Mesendoderm (in vitro differentiated cells): ENCODE results near the gene ARMC3.

Experiments used
- DNase-seq: peaks from one replicate; pipeline ENCODE4 v3.0.0; 2013
- H2AK5ac ChIP-seq: 2 replicates; pipeline ENCODE4 v1.6.1; 2013; ENCODE audit warnings: low read length, inconsistent platforms
- H2BK120ac ChIP-seq: 2 replicates; pipeline ENCODE4 v1.6.1; 2013; ENCODE audit warnings: low read depth, mild to moderate bottlenecking, low read length, moderate library complexity, mixed read lengths
- H2BK15ac ChIP-seq: replicated peaks from 2 replicates; pipeline ENCODE4 v1.6.1; 2013; ENCODE audit warnings: low read depth, mild to moderate bottlenecking, moderate library complexity
- H2BK5ac ChIP-seq: 2 replicates; pipeline ENCODE4 v1.6.1; 2013; ENCODE audit warnings: low read length, inconsistent platforms
- H3K18ac ChIP-seq: 2 replicates; pipeline ENCODE4 v1.6.1; 2013; ENCODE audit warnings: mild to moderate bottlenecking, low read length, mixed read lengths
- H3K23ac ChIP-seq: one replicate; pipeline ENCODE4 v1.6.1; 2013; ENCODE audit warnings: low read length
- H3K27ac ChIP-seq: 2 replicates; pipeline ENCODE4 v1.5.1; 2013; ENCODE audit warnings: low read depth, mild to moderate bottlenecking, inconsistent platforms, low read length, moderate library complexity
- H3K27me3 ChIP-seq: 2 replicates; pipeline ENCODE4 v1.6.1; 2013; ENCODE audit warnings: low read length, control low read depth, mild to moderate bottlenecking, inconsistent platforms; ENCODE audit not compliant: insufficient read depth, poor library complexity
- H3K36me3 ChIP-seq: 2 replicates; pipeline ENCODE4 v1.6.1; 2013; ENCODE audit warnings: low read length, inconsistent platforms; ENCODE audit not compliant: control insufficient read depth, insufficient read depth
- H3K4ac ChIP-seq: one replicate; pipeline ENCODE4 v1.6.1; 2013; ENCODE audit warnings: low read depth, mild to moderate bottlenecking, low read length, moderate library complexity
- H3K4me1 ChIP-seq: 2 replicates; pipeline ENCODE4 v1.6.1; 2013; ENCODE audit warnings: low read depth, low read length, inconsistent platforms; ENCODE audit not compliant: control insufficient read depth
- H3K4me2 ChIP-seq: 2 replicates; pipeline ENCODE4 v1.6.1; 2013; ENCODE audit warnings: low read length
- H3K4me3 ChIP-seq: 2 replicates; pipeline ENCODE4 v1.5.1; 2013; ENCODE audit warnings: mild to moderate bottlenecking, low read length
- H3K56ac ChIP-seq: one replicate; pipeline ENCODE4 v1.6.1; 2013; ENCODE audit warnings: low read length
- H3K79me1 ChIP-seq: 2 replicates; pipeline ENCODE4 v1.6.1; 2013; ENCODE audit warnings: low read length, inconsistent platforms
- H3K79me2 ChIP-seq: 2 replicates; pipeline ENCODE4 v1.6.1; 2013; ENCODE audit warnings: mild to moderate bottlenecking, low read length; ENCODE audit not compliant: control insufficient read depth, insufficient read depth
- H3K9ac ChIP-seq: 2 replicates; pipeline ENCODE4 v1.6.1; 2013; ENCODE audit warnings: low read length, inconsistent platforms
- H4K5ac ChIP-seq: one replicate; pipeline ENCODE4 v1.6.1; 2013; ENCODE audit warnings: low read length
- H4K8ac ChIP-seq: one replicate; pipeline ENCODE4 v1.6.1; 2013; ENCODE audit warnings: low read depth, mild to moderate bottlenecking, control low read depth, low read length, moderate library complexity
- WGBS: extraction: QIAGEN DNeasy Blood & Tissue Kit; methylation state at CpG from one replicate; pipeline ENCODE4 v1.1.7; 2013; ENCODE audit warnings: low lambda C conversion rate, missing lambda C conversion rate; ENCODE audit not compliant: insufficient coverage; ENCODE audit errors: extremely low coverage; 5-methylcytosine and 5-hydroxymethylcytosine counted together

The ARMC3 gene

DNA sequence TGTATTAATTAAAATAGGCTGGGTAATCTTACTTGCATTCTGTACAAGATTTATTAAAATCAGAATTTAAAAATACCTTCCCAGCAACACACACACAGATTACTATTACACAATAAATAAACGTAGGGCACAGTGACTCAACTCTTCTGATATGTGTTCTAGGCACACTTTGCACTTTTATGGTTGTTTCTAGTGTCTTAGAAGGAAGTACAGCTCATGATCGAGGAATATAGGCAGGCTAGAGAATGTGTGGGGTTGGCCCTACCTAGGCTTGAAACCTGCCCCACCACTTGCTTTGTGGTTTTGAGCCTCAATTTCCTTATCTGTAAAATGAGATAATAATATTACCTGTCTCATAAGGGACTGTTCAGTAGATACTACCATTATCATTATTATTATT, 30.5 kb downstream of the ARMC3 start:
- Histone ChIP-seq H2AK5ac (no peak overlapping the region), H3K18ac (no peak overlapping the region), H3K36me3 (no peaks in the 10 kb centered on the region), H2BK15ac (no peak overlapping the region), H3K23ac (no peak overlapping the region), H3K27me3 (no peaks in the 10 kb centered on the region), H3K27ac (no peak overlapping the region), H3K79me2 (no peaks in the 10 kb centered on the region), H3K4me1 (no peaks in the 10 kb centered on the region), H3K4me3 (no peak overlapping the region), H2BK5ac (no peak overlapping the region), H3K56ac (no peak overlapping the region), H3K9ac (no peak overlapping the region), H2BK120ac (no peak overlapping the region), H3K79me1 (no peaks in the 10 kb centered on the region), H3K4me2 (no peak overlapping the region), H4K8ac (no peak overlapping the region), H4K5ac (no peak overlapping the region), H3K4ac (no peak overlapping the region)
- no peak for DNase-seq
- no CpG with 5 or more reads among the region's 2 CpGs for WGBS

DNA sequence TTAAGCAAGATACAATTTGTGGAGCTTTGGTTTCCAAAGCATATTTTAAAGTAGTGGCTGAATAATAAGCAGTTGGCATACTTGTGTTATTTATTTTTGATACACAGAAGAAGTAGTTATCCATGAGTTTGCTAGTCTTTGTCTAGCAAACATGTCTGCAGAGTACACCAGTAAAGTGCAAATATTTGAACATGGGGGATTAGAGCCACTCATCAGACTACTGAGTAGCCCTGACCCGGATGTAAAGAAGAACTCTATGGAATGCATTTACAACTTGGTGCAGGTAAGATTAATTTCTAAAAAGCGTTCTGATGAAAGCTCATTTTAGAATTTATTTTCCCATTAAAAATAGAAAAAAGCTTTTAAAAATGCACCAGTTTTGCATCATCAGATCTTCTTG, 31.4 kb downstream of the ARMC3 start:
- H3K27me3 ChIP-seq: no peaks in the 10 kb centered on the region
- no CpG with 5 or more reads among the region's 2 CpGs for whole genome bisulfite sequencing
- H3K56ac ChIP-seq: no peak overlapping the region
- no peak overlapping the region for H2BK120ac ChIP-seq
- no peaks in the 10 kb centered on the region for H3K36me3 ChIP-seq
- H2BK5ac ChIP-seq: no peak overlapping the region
- H4K5ac ChIP-seq: no peak overlapping the region
- no peak overlapping the region for H2BK15ac ChIP-seq
- H4K8ac ChIP-seq: no peak overlapping the region
- no peaks in the 10 kb centered on the region for H3K79me1 ChIP-seq
- no peaks in the 10 kb centered on the region for H3K4me1 ChIP-seq
- H2AK5ac ChIP-seq: no peak overlapping the region
- no peak for DNase-seq
- no peak overlapping the region for H3K4me2 ChIP-seq
- no peak overlapping the region for H3K23ac ChIP-seq
- no peak overlapping the region for H3K9ac ChIP-seq
- no peak overlapping the region for H3K18ac ChIP-seq
- H3K4me3 ChIP-seq: no peak overlapping the region
- no peaks in the 10 kb centered on the region for H3K79me2 ChIP-seq
- no peak overlapping the region for H3K27ac ChIP-seq
- no peak overlapping the region for H3K4ac ChIP-seq

DNA sequence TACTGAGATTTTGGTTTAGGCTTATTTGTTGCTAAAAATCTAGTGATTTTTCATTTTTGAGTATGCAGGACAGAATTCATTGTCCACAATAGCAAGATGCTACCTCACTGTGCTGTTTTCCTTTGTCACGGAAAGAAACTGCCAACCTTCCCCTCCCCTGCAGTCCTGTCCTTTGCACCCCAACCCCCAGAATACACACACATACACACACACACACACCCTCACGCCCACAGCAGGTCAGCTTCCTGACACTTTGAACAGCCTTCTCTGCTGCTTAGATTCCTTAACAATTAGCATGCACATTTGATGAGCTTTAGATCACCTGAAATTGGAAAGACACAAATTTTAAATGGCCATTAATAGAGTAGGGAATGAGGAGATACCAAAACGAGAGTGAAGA, 32.1 kb downstream of the ARMC3 start:
- no peak overlapping the region for H2BK15ac ChIP-seq
- H3K27me3 ChIP-seq: no peaks in the 10 kb centered on the region
- no peak overlapping the region for H3K4me2 ChIP-seq
- no peak overlapping the region for H3K4me3 ChIP-seq
- no peak overlapping the region for H3K4ac ChIP-seq
- no peak overlapping the region for H4K8ac ChIP-seq
- H3K4me1 ChIP-seq: no peaks in the 10 kb centered on the region
- no peak overlapping the region for H4K5ac ChIP-seq
- no peak overlapping the region for H2BK5ac ChIP-seq
- WGBS: no CpG with 5 or more reads among the region's 3 CpGs
- H2AK5ac ChIP-seq: no peak overlapping the region
- DNase-seq: peak; percentile 12
- no peaks in the 10 kb centered on the region for H3K79me2 ChIP-seq
- no peak overlapping the region for H3K9ac ChIP-seq
- H3K27ac ChIP-seq: no peak overlapping the region
- no peaks in the 10 kb centered on the region for H3K79me1 ChIP-seq
- H3K36me3 ChIP-seq: no peaks in the 10 kb centered on the region
- no peak overlapping the region for H2BK120ac ChIP-seq
- no peak overlapping the region for H3K56ac ChIP-seq
- no peak overlapping the region for H3K18ac ChIP-seq
- no peak overlapping the region for H3K23ac ChIP-seq

DNA sequence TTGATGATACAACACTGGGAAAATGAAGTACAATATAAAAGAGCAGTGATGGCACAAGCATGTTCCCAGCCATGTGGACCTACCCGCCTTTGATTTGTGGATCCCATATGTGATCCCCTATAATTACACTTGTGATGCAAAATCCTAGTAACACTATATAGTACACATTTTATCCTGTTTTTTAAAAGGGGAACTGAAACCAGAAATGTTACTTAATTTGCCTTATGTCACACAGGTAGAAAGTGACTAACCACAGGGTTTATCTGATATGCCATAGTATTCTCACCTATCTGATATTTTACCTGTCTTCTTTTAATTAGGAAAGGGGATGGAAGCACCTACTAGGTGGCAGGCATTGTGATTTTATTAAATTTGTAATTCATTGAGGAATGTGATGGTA, 35.0 kb downstream of the ARMC3 start:
- Histone ChIP-seq H3K79me1 (no peaks in the 10 kb centered on the region), H2BK120ac (no peak overlapping the region), H3K18ac (no peak overlapping the region), H2BK5ac (no peak overlapping the region), H3K4me2 (no peak overlapping the region), H3K23ac (no peak overlapping the region), H4K5ac (no peak overlapping the region), H3K27me3 (no peaks in the 10 kb centered on the region), H3K4me3 (no peak overlapping the region), H3K4me1 (no peaks in the 10 kb centered on the region), H2BK15ac (no peak overlapping the region), H3K36me3 (no peaks in the 10 kb centered on the region), H3K4ac (no peak overlapping the region), H3K9ac (no peak overlapping the region), H3K27ac (no peak overlapping the region), H3K79me2 (no peaks in the 10 kb centered on the region), H3K56ac (no peak overlapping the region), H4K8ac (no peak overlapping the region), H2AK5ac (no peak overlapping the region)
- DNase-seq: no peak
- no CpG with 5 or more reads among the region's 1 CpG for WGBS

DNA sequence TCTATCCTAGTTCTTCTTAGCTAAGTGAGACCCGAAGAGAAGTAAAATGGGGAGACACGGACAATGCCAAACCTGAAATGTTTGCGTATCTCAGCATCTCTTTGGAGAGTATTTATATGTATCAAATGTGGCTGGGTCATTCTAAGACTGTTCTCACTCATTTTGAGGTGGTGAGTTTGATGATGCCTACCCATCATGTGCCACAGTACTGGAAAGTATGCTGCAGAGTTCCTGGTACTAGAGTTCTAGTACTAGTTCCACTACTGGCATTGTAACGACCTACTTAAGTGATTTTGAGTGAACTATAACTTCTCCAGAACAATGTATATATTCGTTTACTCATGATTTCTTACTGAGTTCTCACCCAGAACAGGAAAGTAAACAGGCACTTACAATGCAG, 41.9 kb downstream of the ARMC3 start:
- Histone ChIP-seq H3K79me1 (no peaks in the 10 kb centered on the region), H2AK5ac (no peak overlapping the region), H2BK5ac (no peak overlapping the region)

DNA sequence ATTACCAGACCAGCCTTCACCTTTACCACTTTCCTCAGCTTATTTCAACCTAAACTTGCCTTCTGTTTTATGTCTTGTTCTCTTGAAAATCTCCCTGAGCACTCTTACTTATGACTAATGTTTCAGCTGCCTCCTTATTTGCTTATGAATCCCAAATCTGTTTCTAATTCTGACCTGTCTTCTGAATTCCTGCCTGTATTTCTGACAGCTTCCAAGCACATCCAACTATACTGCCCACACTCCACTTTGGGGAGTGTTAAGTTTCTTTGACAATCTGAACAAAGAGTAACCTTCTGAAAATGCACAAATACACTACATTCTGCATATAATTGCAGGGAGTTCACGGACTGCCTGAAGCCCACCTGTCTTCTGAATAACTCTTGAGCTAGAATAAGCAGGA, 48.7 kb downstream of the ARMC3 start:
- no peak overlapping the region for H3K23ac ChIP-seq
- no peak overlapping the region for H2BK120ac ChIP-seq
- no peak for DNase-seq
- H3K79me2 ChIP-seq: no peaks in the 10 kb centered on the region
- H3K4me3 ChIP-seq: no peak overlapping the region
- H3K18ac ChIP-seq: no peak overlapping the region
- H3K4ac ChIP-seq: no peak overlapping the region
- WGBS: no CpG with 5 or more reads among the region's 1 CpG
- H4K5ac ChIP-seq: no peak overlapping the region
- H3K36me3 ChIP-seq: no peaks in the 10 kb centered on the region
- H3K27me3 ChIP-seq: no peaks in the 10 kb centered on the region
- no peak overlapping the region for H3K27ac ChIP-seq
- no peaks in the 10 kb centered on the region for H3K79me1 ChIP-seq
- no peak overlapping the region for H2AK5ac ChIP-seq
- H3K56ac ChIP-seq: no peak overlapping the region
- H3K9ac ChIP-seq: no peak overlapping the region
- H3K4me2 ChIP-seq: no peak overlapping the region
- H2BK15ac ChIP-seq: no peak overlapping the region
- no peak overlapping the region for H4K8ac ChIP-seq
- H2BK5ac ChIP-seq: no peak overlapping the region
- H3K4me1 ChIP-seq: no peaks in the 10 kb centered on the region

More for the DNA sequence above, 41.9 kb downstream of the ARMC3 start:
- no peak for DNase-seq
- H3K36me3 ChIP-seq: no peaks in the 10 kb centered on the region
- H3K4ac ChIP-seq: no peak overlapping the region
- H3K23ac ChIP-seq: no peak overlapping the region
- no peak overlapping the region for H3K4me2 ChIP-seq
- no peak overlapping the region for H3K18ac ChIP-seq
- H3K27ac ChIP-seq: no peak overlapping the region
- no peaks in the 10 kb centered on the region for H3K4me1 ChIP-seq
- no peaks in the 10 kb centered on the region for H3K79me2 ChIP-seq
- no peak overlapping the region for H3K56ac ChIP-seq
- no peak overlapping the region for H3K9ac ChIP-seq
- no peaks in the 10 kb centered on the region for H3K27me3 ChIP-seq
- H2BK15ac ChIP-seq: no peak overlapping the region
- no peak overlapping the region for H3K4me3 ChIP-seq
- no CpG with 5 or more reads among the region's 5 CpGs for WGBS
- no peak overlapping the region for H2BK120ac ChIP-seq
- H4K5ac ChIP-seq: no peak overlapping the region
- H4K8ac ChIP-seq: no peak overlapping the region
